ENCODE data around the gene RPS19.

Gene RPS19

GRCh38 chr19:41859618-41860418 is at the start of gene RPS19:
RPS19 (plus strand) TSS chr19:41860255; CDS start chr19:41860775, 520 bp downstream.
- peak; percentile 94 to 97 (median 96) for DNase-seq (ENCODE audit: low read depth in 4 of 4, low spot score in 1 of 4)

GRCh38 chr19:41810301-41810700 is 49.8 kb upstream of the RPS19 start:
- DNase-seq (ENCODE audit: low read depth in 4 of 4, low spot score in 1 of 4) = no peak

GRCh38 chr19:41811036-41811435 is 49.0 kb upstream of the RPS19 start:
- no peak for DNase-seq (ENCODE audit: low read depth in 4 of 4, low spot score in 1 of 4)

- no peak for DNase-seq (ENCODE audit: low read depth in 4 of 4, low spot score in 1 of 4)
Observed at GRCh38 chr19:41811981-41812380, 48.1 kb upstream of the RPS19 start.

GRCh38 chr19:41813911-41814310 is 46.1 kb upstream of the RPS19 start:
- DNase-seq (ENCODE audit: low read depth in 4 of 4, low spot score in 1 of 4) = no peak

GRCh38 chr19:41815301-41815700 is 44.8 kb upstream of the RPS19 start:
- DNase-seq (ENCODE audit: low read depth in 4 of 4, low spot score in 1 of 4) = no peak

GRCh38 chr19:41816761-41817160 is 43.3 kb upstream of the RPS19 start:
- no peak for DNase-seq (ENCODE audit: low read depth in 4 of 4, low spot score in 1 of 4)

- DNase-seq (ENCODE audit: low read depth in 4 of 4, low spot score in 1 of 4) = peak in 3 of 4 experiments; percentile 15 to 19 (median 15)
Observed at GRCh38 chr19:41821003-41821735, 38.9 kb upstream of the RPS19 start.

- DNase-seq (ENCODE audit: low read depth in 4 of 4, low spot score in 1 of 4) = no peak
Observed at GRCh38 chr19:41837981-41838708, 21.9 kb upstream of the RPS19 start.

GRCh38 chr19:41839211-41839610 is 20.8 kb upstream of the RPS19 start:
- no peak for DNase-seq (ENCODE audit: low read depth in 4 of 4, low spot score in 1 of 4)

GRCh38 chr19:41843371-41843770 is 16.7 kb upstream of the RPS19 start:
- no peak for DNase-seq (ENCODE audit: low read depth in 4 of 4, low spot score in 1 of 4)

- no peak for DNase-seq (ENCODE audit: low read depth in 4 of 4, low spot score in 1 of 4)
Observed at GRCh38 chr19:41844601-41845000, 15.5 kb upstream of the RPS19 start, which contains the start of gene LYPD4. LYPD4 (minus strand) TSS chr19:41844683; CDS start chr19:41839285, 5,398 bp downstream.

GRCh38 chr19:41845001-41845050 is 15.2 kb upstream of the RPS19 start, which contains the start of gene DMRTC2:
DMRTC2 (plus strand) TSS chr19:41845042; CDS start chr19:41847429, 2,387 bp downstream.
- no peak for DNase-seq (ENCODE audit: low read depth in 4 of 4, low spot score in 1 of 4)

- no peak for DNase-seq (ENCODE audit: low read depth in 4 of 4, low spot score in 1 of 4)
Observed at GRCh38 chr19:41845051-41845590, 14.9 kb upstream of the RPS19 start.

GRCh38 chr19:41847351-41848105 is 12.5 kb upstream of the RPS19 start:
- DNase-seq (ENCODE audit: low read depth in 4 of 4, low spot score in 1 of 4) = no peak

- no peak for DNase-seq (ENCODE audit: low read depth in 4 of 4, low spot score in 1 of 4)
Observed at GRCh38 chr19:41848666-41849065, 11.4 kb upstream of the RPS19 start.

GRCh38 chr19:41849067-41849466 is 11.0 kb upstream of the RPS19 start:
- no peak for DNase-seq (ENCODE audit: low read depth in 4 of 4, low spot score in 1 of 4)

- no peak for DNase-seq (ENCODE audit: low read depth in 4 of 4, low spot score in 1 of 4)
Observed at GRCh38 chr19:41850381-41850780, 9.7 kb upstream of the RPS19 start.

- no peak for DNase-seq (ENCODE audit: low read depth in 4 of 4, low spot score in 1 of 4)
Observed at GRCh38 chr19:41851456-41851855, 8.6 kb upstream of the RPS19 start.

GRCh38 chr19:41853344-41853743 is 6.7 kb upstream of the RPS19 start:
- DNase-seq (ENCODE audit: low read depth in 4 of 4, low spot score in 1 of 4) = no peak

GRCh38 chr19:41853768-41854167 is 6.3 kb upstream of the RPS19 start:
- DNase-seq (ENCODE audit: low read depth in 4 of 4, low spot score in 1 of 4) = no peak

Data from stimulated activated CD4-positive, alpha-beta T cell treated with anti-CD3 and anti-CD28 coated beads, Interleukin-1b, Interleukin-23, amount 100 ng/mL, for 24 hours (primary cell).